Stimulated activated CD4-positive, alpha-beta T cell treated with anti-CD3 and anti-CD28 coated beads, TNF-alpha, amount 100 ng/mL, for 1 hour (primary cell): ENCODE measurements around the gene ERMAP.
"Not testable (repeated sequence)": the region's sequence is repeated elsewhere in the genome, so short reads cannot be mapped to it uniquely, and the experiment has no call there.

Experiments used
- DNase-seq, 3 donors: peaks; one replicate each; pipeline ENCODE4 v3.0.0-alpha.2; 2020; ENCODE audit warnings: low read depth in 3 of 3, low spot score in 1 of 3

ERMAP gene

DNA sequence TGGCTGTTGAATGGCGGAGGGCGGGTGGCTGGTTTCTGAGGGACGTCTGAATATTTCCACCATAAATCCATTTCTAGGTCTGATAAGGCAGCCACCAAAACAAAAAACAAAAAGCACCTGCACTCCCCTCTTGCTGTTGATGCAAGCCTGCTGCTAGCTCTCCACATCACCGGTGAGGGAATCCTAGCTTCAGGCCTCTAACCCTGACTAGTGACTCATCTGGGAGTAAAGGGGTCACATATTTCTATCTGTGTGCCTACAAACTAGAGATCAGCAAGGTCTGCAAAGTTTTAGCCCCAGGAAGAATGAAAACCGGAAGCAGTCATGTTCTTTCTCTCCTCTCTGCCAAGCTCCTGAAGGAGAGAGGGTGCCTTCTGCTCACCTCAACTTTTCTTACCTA, 10.3 kb upstream of the ERMAP start:
- DNase-seq = no peak

DNA sequence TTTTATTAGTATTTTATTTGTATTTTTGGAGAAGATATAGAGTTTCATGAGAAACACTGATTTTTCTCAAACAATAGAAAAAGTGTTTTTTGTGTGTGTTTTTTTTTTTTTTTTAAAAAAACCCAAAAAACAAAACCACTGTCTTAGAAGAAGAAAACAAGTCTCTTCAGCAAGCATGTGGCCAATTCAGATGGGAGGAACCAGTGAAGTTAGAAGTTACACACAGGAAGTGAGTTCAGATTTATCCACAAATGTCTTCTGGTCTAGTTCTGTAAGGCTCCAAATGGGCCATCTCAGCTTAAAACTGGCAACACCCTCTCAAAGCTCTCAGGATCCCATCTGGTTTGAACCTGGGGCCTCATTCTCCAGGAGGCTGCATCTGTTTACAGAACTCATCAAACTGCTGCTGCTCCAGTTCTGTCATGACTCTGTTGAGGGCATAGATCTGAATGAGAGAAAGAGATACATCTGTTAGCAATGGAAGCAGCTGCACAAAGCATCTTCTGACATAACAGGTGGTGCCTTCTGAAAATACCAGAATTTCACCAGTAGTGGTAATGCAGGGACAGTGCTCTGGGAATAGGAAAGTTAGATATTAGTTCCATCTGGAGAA, 9.8 kb upstream of the ERMAP start:
- DNase-seq = no peak

- DNase-seq = not testable (repeated sequence)
Measured at GRCh38 chr1:42814815-42815214, 2.1 kb upstream of the ERMAP start.

GRCh38 chr1:42815941-42816584, 859 bp upstream of the ERMAP start:
- no peak for DNase-seq

DNA sequence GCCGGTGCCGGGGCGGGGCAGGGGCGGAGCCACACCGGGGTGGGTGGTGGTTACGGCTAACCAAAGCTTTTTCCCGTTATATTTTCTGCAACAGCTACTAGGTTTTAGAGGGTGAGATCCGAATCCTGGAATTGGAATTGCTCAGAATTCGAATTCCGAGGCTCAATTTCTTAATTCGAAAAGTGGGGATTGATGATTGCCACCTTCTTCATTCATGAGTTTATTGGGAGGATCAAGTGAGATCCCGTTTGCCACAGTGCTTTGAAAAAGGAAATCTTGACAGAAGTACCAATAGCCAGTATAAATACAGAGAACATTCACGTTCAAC, 482 bp downstream of the ERMAP start:
- no peak for DNase-seq

GRCh38 chr1:42817976-42818375, 1.1 kb downstream of the ERMAP start:
- DNase-seq = no peak

DNA sequence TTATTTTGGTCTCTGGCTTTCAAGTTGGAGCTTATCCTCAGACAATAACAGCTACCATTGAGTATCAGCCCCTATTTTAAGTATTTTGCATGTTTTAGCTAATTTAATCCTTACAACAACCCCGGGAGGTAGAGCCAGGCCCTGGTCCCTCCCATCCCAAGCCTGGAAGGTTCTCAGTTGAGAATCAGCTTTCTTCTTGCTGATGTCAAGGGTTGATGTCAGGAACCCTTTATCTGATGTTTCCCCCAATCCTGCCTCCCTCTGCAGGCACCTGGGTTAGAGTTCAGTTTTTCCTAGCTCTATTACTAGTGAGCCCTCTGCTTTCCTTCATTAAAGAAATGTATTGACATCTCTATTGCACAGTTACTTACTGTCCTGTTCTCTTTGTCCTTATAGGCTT, 3.9 kb downstream of the ERMAP start:
- no peak for DNase-seq

DNA sequence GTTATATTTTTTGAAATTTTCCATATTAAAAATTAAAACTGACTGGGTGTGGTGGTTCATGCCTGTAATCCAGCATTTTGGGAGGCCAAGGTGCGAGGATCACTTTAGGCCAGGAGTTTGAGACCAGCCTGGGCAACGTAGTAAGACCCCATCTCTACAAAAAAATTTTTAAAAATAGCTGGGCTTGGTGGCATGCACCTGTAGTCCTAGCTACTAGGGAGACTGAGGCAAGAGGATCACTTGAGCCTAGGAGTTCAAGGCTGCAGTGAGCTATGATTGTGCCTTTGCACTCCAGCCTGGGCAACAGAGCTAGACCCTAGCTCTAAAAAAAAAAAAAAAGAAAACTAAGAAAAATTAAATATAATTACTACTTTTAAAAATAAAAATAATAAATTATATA, 4.8 kb downstream of the ERMAP start:
- DNase-seq = no peak

DNA sequence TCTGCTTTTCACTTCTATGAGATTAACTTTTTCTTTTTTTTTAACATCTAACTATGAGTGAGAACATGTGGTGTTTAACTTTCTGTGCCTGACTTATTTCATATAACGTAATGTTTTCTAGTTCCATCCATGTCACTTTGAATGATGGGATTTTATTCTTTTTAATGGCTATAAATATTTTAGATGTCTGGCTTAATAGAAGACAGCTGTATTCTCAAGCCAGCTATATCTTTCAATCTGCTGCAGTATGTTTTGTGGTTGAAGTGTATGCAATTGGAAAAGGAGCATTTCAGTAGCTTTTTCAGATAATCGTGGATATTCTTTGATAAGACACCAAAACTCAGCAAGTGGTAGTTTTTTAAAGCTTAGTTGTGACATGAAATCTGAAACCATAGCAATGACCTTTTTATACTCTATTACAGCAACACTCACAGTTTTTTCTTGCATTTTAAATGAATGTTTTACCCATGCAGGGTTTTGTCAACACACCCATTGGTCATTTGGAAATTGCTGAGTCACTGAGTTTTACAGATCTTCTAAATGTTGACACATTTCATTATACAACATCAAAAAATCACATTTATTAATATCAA, 6.0 kb downstream of the ERMAP start:
- DNase-seq = no peak

DNA sequence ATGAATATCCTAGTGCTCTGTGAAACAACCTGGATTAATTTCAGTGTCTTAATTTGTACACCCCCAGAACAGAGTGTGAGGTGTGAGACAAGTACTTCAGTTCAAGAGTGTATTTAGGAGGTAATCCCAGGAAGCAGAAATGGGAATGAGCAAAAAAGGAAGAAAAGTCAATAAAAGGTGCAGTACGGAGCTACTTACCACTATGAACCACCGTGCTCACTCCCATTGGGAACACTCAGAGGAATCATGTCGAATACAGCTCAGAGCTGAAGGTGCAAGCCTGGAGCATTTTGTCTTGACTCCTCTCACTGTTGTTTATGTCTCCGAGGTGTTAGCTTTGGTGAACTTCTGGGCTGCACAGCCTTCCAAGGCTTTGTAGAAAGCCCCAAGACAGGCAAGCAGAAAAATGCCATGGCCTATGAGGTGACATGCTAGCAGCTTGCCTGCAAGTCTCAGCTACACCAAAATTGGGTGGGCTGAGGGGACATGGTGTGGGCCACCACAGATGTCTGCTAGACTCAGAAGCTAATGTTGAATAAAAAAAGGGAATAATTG, 7.6 kb downstream of the ERMAP start:
- DNase-seq = no peak

DNA sequence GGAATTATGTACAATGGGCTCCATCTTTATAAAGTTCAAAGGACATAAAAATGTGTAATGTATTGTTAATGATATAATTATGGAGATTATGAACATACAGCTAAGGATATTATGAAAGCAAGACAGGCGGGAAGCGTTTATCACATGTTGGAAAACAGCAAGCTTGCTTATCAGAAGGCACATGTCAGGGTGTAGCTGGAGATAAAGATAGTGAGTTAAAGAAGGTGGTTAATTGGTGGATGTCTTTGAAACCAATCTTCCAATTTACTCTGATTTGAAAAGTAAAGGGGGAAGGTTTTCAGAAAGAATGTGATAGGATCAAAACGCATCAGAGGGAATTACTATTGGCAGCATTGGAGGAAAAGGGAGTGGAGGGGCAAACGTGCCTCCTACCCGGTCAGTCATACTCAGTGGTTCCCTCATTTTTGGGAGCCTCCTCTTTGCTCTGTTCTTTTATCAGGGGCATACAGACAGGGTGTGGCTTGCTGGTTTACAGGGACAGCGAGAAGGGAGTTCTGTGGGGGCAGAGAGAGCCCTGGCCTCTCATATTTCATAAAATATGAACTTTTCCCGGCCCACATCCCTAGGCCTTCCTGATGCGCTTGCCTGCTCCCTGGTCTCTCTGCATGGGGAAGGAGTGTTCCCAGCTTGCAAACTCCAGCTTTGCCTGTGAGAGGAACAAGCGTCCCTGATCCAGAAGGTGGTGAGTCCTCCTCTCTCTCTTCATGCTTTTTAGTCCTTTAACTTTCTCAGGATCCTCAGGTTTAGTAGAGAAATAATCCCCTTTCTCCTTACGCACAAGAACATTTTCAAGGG, 8.3 kb downstream of the ERMAP start:
- DNase-seq = no peak

- DNase-seq = no peak
Measured at GRCh38 chr1:42830631-42831030, 13.7 kb downstream of the ERMAP start.

DNA sequence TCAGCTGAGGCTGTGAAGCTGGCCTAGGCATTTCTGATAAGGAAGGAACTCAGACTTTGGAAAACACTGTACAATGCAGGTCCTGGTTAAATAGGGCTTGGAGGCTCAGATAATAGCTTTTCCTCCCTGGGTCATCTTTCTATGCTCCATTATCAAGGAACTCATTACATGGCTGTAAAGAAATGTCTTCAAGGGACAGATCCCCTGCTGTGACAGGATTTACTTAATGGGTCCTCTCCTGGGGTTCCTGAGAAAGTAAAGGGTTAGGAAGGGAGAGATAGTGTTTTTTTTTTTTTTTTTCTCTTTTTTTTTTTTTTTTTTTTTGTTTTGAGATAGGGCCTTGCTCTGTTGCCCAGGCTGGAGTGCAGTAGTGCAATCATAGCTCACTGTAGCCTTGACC, 14.4 kb downstream of the ERMAP start:
- DNase-seq = no peak

GRCh38 chr1:42832641-42833240, 15.8 kb downstream of the ERMAP start:
- no peak for DNase-seq

- DNase-seq = no peak
Measured at GRCh38 chr1:42833981-42834380, 17.1 kb downstream of the ERMAP start.

DNA sequence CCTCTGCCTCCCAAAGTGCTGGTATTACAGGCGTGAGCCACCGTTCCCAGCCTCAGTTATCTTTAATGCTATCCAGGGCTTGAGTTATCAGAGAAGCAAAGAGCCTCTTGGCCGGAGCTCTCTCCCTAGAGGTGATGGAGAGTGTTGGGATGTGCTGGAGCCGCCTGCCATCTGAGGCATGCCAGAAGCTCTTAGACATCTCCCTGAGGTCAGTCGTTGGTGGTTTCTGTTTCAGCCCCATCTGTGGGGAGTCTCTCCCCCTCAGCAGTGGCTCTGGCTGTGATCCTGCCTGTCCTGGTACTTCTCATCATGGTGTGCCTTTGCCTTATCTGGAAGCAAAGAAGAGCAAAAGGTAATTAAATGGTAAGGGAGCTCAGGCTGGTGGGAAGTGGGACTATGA, 17.9 kb downstream of the ERMAP start:
- DNase-seq = no peak

- no peak for DNase-seq
Measured at GRCh38 chr1:42835422-42835821, 18.5 kb downstream of the ERMAP start.

GRCh38 chr1:42837709-42838108, 20.8 kb downstream of the ERMAP start:
- DNase-seq = no peak

DNA sequence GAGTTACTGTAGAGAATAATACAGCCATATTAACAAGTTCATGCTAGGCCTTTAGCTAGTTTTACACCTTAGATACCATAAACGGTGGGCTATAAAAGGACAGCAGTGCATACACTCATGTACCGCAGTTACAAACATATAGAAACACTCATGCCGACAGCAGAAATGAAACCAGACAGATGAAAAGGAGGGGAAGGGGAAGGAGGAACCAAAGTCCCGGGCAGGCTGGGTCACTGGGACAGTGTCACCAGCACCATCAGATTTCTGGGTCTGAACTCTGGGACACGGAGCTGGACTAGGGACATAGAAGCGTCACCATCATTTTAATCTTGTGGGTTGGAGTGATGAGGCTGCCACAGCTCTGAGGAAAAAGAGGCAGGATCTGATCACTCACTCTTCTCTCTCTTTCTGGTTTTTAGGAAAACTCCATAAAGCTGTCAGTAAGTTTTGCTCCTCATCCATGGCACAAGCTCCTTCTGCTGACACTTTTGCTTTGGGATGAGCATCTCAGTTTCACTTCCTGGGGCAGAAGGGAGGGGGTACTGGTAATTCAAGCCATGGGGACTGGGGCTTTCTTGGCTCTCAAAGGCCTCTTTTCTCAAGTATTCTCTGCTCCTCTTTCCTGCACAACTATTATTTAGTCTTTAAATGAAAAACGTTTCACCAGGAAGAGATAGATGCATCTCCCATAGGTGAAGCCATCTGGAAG, 21.7 kb downstream of the ERMAP start:
- no peak for DNase-seq

GRCh38 chr1:42841010-42841409, 24.1 kb downstream of the ERMAP start:
- DNase-seq = no peak
